HCT116 (cell line): ENCODE data around the gene BEND3. TPM values are rescaled to one million over a fixed set of nuclear protein-coding genes. Genes with fewer than 3 reads are reported as not detected.

Experiments used
- ATAC-seq: fragments of 200-7000 bp; cut with Tn5 transposase; 2 replicates; pipeline ENCODE4 v1.9.1; 2020; ENCODE audit warnings: mild to moderate bottlenecking, moderate library complexity
- BruUV-seq: library from RNA; stranded (reverse); fragments of 400-500 nt; replicated peaks from 2 replicates; lab custom pipeline; 2021; lab: Mats Ljungman, UMichigan
- CTCF ChIA-PET: fragments of 300-600 bp; sonication (Branson Sonifier 250); formaldehyde crosslinking; loops from one replicate; lab custom pipeline; 2021; ENCODE audit warnings: antibody characterized with exemption; lab: Charles Lee
- POLR2A ChIA-PET: fragments of 300-600, 350-600 bp; sonication (Branson Sonifier 250); formaldehyde crosslinking; loops from one replicate; lab custom pipeline; 2021; ENCODE audit warnings: antibody characterized with exemption; lab: Charles Lee
- RAD21 ChIA-PET, 2 experiments: fragments of 300-600 bp; sonication (Branson Sonifier 250); formaldehyde crosslinking; loops; one replicate each; lab custom pipeline; 2023; ENCODE audit warnings: low total read pairs in 2 of 2; ENCODE audit not compliant: uncharacterized antibody in 2 of 2, unreplicated experiment in 2 of 2, low non-redundant PET in 1 of 2; lab: Charles Lee
- DNase-seq: peaks from one replicate; pipeline ENCODE4 v3.0.0-alpha.2; 2010; ENCODE audit warnings: low read depth, low spot score
- H2AFZ ChIP-seq: fragments of 200-600 bp; shearing (Covaris generic), sonication (generic); 2 replicates; pipeline ENCODE4 v1.6.1; 2017; ENCODE audit warnings: low read depth, mixed run types, mixed read lengths, antibody characterized with exemption, low read length; ENCODE audit not compliant: poor library complexity, severe bottlenecking
- H3K27ac ChIP-seq: 2 replicates; pipeline ENCODE4 v1.5.1; 2012; ENCODE audit warnings: low read depth, low read length
- H3K27me3 ChIP-seq: fragments of 200-600 bp; sonication (generic); 2 replicates; pipeline ENCODE4 v1.6.1; 2016; ENCODE audit warnings: mixed run types, low read length, mixed read lengths; ENCODE audit not compliant: insufficient read depth
- H3K36me3 ChIP-seq, 2 experiments: fragments of 200-500 bp in 1 of 2; fragments of 200-600 bp in 1 of 2; sonication (Bioruptor generic) in 1 of 2; sonication (generic) in 1 of 2; 2 replicates each; pipeline versions ENCODE4 v1.5.1 to v1.6.1; 2014 to 2016; ENCODE audit warnings: low read length in 2 of 2, inconsistent platforms in 1 of 2, mixed read lengths in 1 of 2, mixed run types in 1 of 2; ENCODE audit not compliant: insufficient read depth in 2 of 2, control insufficient read depth in 1 of 2
- H3K4me1 ChIP-seq, 2 experiments: fragments of 200-600 bp in 1 of 2; sonication (generic) in 1 of 2; 2 replicates each; pipeline versions ENCODE4 v1.5.1 to v1.6.1; 2012 to 2017; ENCODE audit warnings: low read length in 2 of 2, inconsistent platforms in 1 of 2, mild to moderate bottlenecking in 1 of 2, mixed read lengths in 1 of 2, mixed run types in 1 of 2, moderate library complexity in 1 of 2; ENCODE audit not compliant: insufficient read depth in 2 of 2, control insufficient read depth in 1 of 2
- H3K4me2 ChIP-seq: fragments of 200-600 bp; sonication (generic); 2 replicates; pipeline ENCODE4 v1.6.1; 2017; ENCODE audit warnings: mixed run types, low read length, mixed read lengths
- H3K4me3 ChIP-seq, 2 experiments: fragments of 200-600 bp in 1 of 2; sonication (generic) in 1 of 2; replicated peaks in 1 of 2; 2 replicates each; pipeline ENCODE4 v1.5.1; 2011 to 2016; ENCODE audit warnings: low read length in 2 of 2, control low read depth in 1 of 2, low read depth in 1 of 2, mild to moderate bottlenecking in 1 of 2, mixed read lengths in 1 of 2, mixed run types in 1 of 2
- H3K79me2 ChIP-seq: fragments of 200-600 bp; sonication (generic); 2 replicates; pipeline ENCODE4 v1.6.1; 2017; ENCODE audit warnings: mild to moderate bottlenecking, mixed run types, low read length, moderate library complexity, mixed read lengths; ENCODE audit not compliant: insufficient read depth
- H3K9ac ChIP-seq: fragments of 200-600 bp; sonication (generic); 2 replicates; pipeline ENCODE4 v1.6.1; 2016; ENCODE audit warnings: low read length, mixed read lengths
- H3K9me2 ChIP-seq: fragments of 200-600 bp; sonication (generic), shearing (Covaris generic); 2 replicates; pipeline ENCODE4 v1.6.1; 2017; ENCODE audit warnings: mixed run types, mild to moderate bottlenecking, moderate library complexity; ENCODE audit not compliant: insufficient read depth
- H3K9me3 ChIP-seq, 2 experiments: fragments of 200-500 bp in 1 of 2; fragments of 200-600 bp in 1 of 2; sonication (Bioruptor generic) in 1 of 2; sonication (generic) in 1 of 2; 2 replicates each; pipeline ENCODE4 v1.6.1; 2014 to 2017; ENCODE audit warnings: low read length in 2 of 2, mixed read lengths in 2 of 2, inconsistent platforms in 1 of 2, low read depth in 1 of 2, mild to moderate bottlenecking in 1 of 2, mixed run types in 1 of 2, moderate library complexity in 1 of 2; ENCODE audit not compliant: control insufficient read depth in 1 of 2, insufficient read depth in 1 of 2
- H4K20me1 ChIP-seq: fragments of 200-600 bp; sonication (generic), shearing (Covaris generic); 2 replicates; pipeline ENCODE4 v1.6.1; 2017; ENCODE audit warnings: mixed run types, mild to moderate bottlenecking, moderate library complexity; ENCODE audit not compliant: insufficient read depth
- ATF3 ChIP-seq: IDR thresholded peaks from 2 replicates; pipeline ENCODE4 v1.6.1; 2012
- CBX3 ChIP-seq: IDR thresholded peaks from 2 replicates; pipeline ENCODE4 v1.6.1; 2012; ENCODE audit warnings: low read depth
- CEBPB ChIP-seq: IDR thresholded peaks from 2 replicates; pipeline ENCODE4 v1.6.1; 2012; ENCODE audit warnings: low read depth
- CTCF ChIP-seq, 3 experiments: fragments of 200-600 bp in 1 of 3; sonication (generic) in 1 of 3; IDR thresholded peaks in 2 of 3; conservative IDR thresholded peaks in 1 of 3; 2 replicates each; pipeline ENCODE4 v1.5.1; 2012 to 2017; ENCODE audit warnings: low read depth in 2 of 3, low read length in 2 of 3, antibody characterized with exemption in 1 of 3, borderline replicate concordance in 1 of 3, control low read depth in 1 of 3, mild to moderate bottlenecking in 1 of 3, mixed read lengths in 1 of 3, mixed run types in 1 of 3, moderate library complexity in 1 of 3; ENCODE audit not compliant: insufficient read depth in 1 of 3
- EGR1 ChIP-seq: IDR thresholded peaks from 2 replicates; pipeline ENCODE4 v1.6.1; 2012; ENCODE audit warnings: low read depth
- EZH2 ChIP-seq: fragments of 200-600 bp; sonication (generic); IDR thresholded peaks from 2 replicates; pipeline ENCODE4 v1.6.1; 2017; ENCODE audit warnings: antibody characterized with exemption, mixed run types
- JUND ChIP-seq: IDR thresholded peaks from 2 replicates; pipeline ENCODE4 v1.6.1; 2012
- MAX ChIP-seq: IDR thresholded peaks from 2 replicates; pipeline ENCODE4 v1.6.1; 2012
- POLR2A ChIP-seq: IDR thresholded peaks from 2 replicates; pipeline ENCODE4 v1.7.0; 2011; ENCODE audit warnings: borderline replicate concordance; ENCODE audit not compliant: insufficient read depth, insufficient read length; ENCODE audit errors: extremely low read depth
- POLR2AphosphoS5 ChIP-seq: IDR thresholded peaks from 2 replicates; pipeline ENCODE4 v1.6.1; 2011; ENCODE audit warnings: mild to moderate bottlenecking, low read depth, low read length, moderate library complexity
- SIN3A ChIP-seq: IDR thresholded peaks from 2 replicates; pipeline ENCODE4 v1.6.1; 2012; ENCODE audit warnings: low read depth
- SRF ChIP-seq: IDR thresholded peaks from 2 replicates; pipeline ENCODE4 v1.6.1; 2012; ENCODE audit warnings: low read depth
- TCF7L2 ChIP-seq: IDR thresholded peaks from 2 replicates; pipeline ENCODE4 v1.7.0; 2011; ENCODE audit warnings: borderline replicate concordance, inconsistent platforms; ENCODE audit not compliant: insufficient read depth, insufficient read length; ENCODE audit errors: extremely low read depth
- YY1 ChIP-seq: IDR thresholded peaks from 2 replicates; pipeline ENCODE4 v1.6.1; 2011; ENCODE audit warnings: low read length, low read depth, moderate library complexity, mild to moderate bottlenecking; ENCODE audit not compliant: insufficient replicate concordance; ENCODE audit errors: extremely low read depth
- ZBTB33 ChIP-seq: IDR thresholded peaks from 2 replicates; pipeline ENCODE4 v1.6.1; 2011; ENCODE audit warnings: mild to moderate bottlenecking, low read length, moderate library complexity; ENCODE audit not compliant: insufficient replicate concordance; ENCODE audit errors: extremely low read depth
- ZFX ChIP-seq: fragments of 450-650 bp; IDR thresholded peaks from 2 replicates; pipeline ENCODE4 v1.6.1; 2017
- intact Hi-C: fragments of 100-400 bp; cut with micrococcal nuclease; formaldehyde crosslinking; loops from 2 replicates; pipeline ENCODE4 v1.10.0; 2022
- total RNA-seq: library from RNA; stranded (reverse); gene quantifications from one replicate; pipeline ENCODE4 v1.2.1, GENCODE V29; 2021; ENCODE audit not compliant: unreplicated experiment

BEND3 gene
- total RNA-seq, 1 experiment from 2014 or later = 6.3 TPM

DNA sequence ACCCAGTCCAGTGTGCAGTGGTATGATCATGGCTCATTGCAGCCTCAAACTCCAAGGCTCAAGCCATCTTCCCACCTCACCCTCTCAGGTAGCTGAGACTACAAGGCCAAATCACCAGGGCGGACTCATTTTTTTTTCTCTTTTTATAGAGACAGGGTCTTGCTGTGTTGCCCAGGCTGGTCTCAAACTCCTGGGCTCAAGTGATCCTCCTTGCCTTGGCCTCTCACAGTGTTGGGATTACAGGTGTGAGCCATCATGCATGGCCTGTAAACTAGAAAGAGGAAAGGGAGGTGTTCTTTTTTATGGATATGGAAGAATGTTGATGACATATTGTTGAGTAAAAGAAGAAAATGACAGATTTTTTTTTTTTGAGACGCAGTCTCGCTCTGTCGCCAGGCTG, 5.1 kb upstream of the BEND3 start:
- ChIA-PET POLR2A (no interaction called here), RAD21 (no interaction called here), CTCF (no interaction called here)
- intact Hi-C loops = no loop called here
- DNase-seq (no peak), ATAC-seq (no peak)
- Histone ChIP-seq H3K79me2 (no peaks in the 10 kb centered on the region), H3K36me3 (no peaks in the 10 kb centered on the region), H4K20me1 (no peaks in the 10 kb centered on the region), H3K9me3 (no peaks in the 10 kb centered on the region), H3K4me1 (peaks cover 13 to 22% of the 10 kb centered on the region in 2 experiments; a peak in 3 of 4 replicates), H3K27me3 (no peaks in the 10 kb centered on the region), H3K9me2 (no peaks in the 10 kb centered on the region), H3K4me3 (no peak overlapping the region), H2AFZ (no peak overlapping the region), H3K4me2 (no peak overlapping the region), H3K27ac (no peak overlapping the region), H3K9ac (no peak overlapping the region)
- BruUV-seq = no TSS peak
- TF ChIP-seq YY1 (no peak), EZH2 (no peak), ZFX (no peak), CEBPB (no peak), POLR2AphosphoS5 (no peak), SRF (no peak), CTCF (IDR thresholded peaks at IDR 0.05 in 2 of 3, conservative IDR thresholded peaks at IDR 0.05 in 1 of 3; ENCODE audit: borderline replicate concordance in 1 of 3, insufficient read depth in 1 of 3, low read depth in 2 of 3, low read length in 2 of 3) (no peak), ZBTB33 (no peak), POLR2A (no peak), SIN3A (no peak), TCF7L2 (no peak), EGR1 (no peak), MAX (no peak), JUND (no peak), CBX3 (no peak), ATF3 (no peak)
